Measurements from ENCODE around the gene COL4A4. TPM values are rescaled to one million over a fixed set of nuclear protein-coding genes. Genes with fewer than 3 reads are reported as not detected.

The COL4A4 gene
- total and polyA plus RNA-seq, 2 of the 13 experiments (the other 11 are each of a cell fraction or from before 2014, with no cell fraction given): not detected

GRCh38 chr2:227106845-227107759 lies 56.9 kb downstream of the COL4A4 start:
- FAIRE-seq (peak; percentile 93), DNase-seq (ENCODE audit: low spot score) (peak; percentile 73), ATAC-seq (peak; percentile 100)
- no peaks in the 10 kb centered on the region for H3K79me2 ChIP-seq (ENCODE audit: insufficient read depth, low read length)
- no peak overlapping the region for H3K9ac ChIP-seq (ENCODE audit: insufficient read depth, low read depth, low read length)
- ChIA-PET CTCF (ENCODE audit: low intra/inter-chr PET ratio, low total read pairs) (interaction anchor here (1.6 to 2.4 kb wide), 5 partner anchors 74 to 1442 kb away, joined by 8 to 32 read pairs (median 16); no protein-coding TSS in a partner anchor), POLR2A (no interaction called here)
- no peak overlapping the region for H3K4me2 ChIP-seq (ENCODE audit: low read depth, low read length)
- H3K36me3 ChIP-seq (replicated peaks in 1 of 2; ENCODE audit: control insufficient read depth in 1 of 2, insufficient read depth in 2 of 2, low read length in 2 of 2): no peaks in the 10 kb centered on the region
- H3K4me1 ChIP-seq (ENCODE audit: insufficient read depth, low read length): no peaks in the 10 kb centered on the region
- in situ Hi-C loops (cut with HindIII; ENCODE audit: extremely low pct_ligation_motif_present, low pct_unique_long_range_greater_than_20kb) (loop anchor here (5.0 to 10.0 kb wide), 3 partner anchors 80 to 1440 kb away; no protein-coding TSS in a partner anchor), intact Hi-C loops (cut with micrococcal nuclease; ENCODE audit: unreplicated experiment) (loop anchor here (1.0 to 5.0 kb wide), 9 partner anchors 16 to 1437 kb away; no protein-coding TSS in a partner anchor)
- H3K4me3 ChIP-seq (replicated peaks in 1 of 3; ENCODE audit: insufficient read depth in 1 of 3, low read depth in 2 of 3, low read length in 3 of 3): no peak overlapping the region
- H3K27ac ChIP-seq (ENCODE audit: extremely low read length, insufficient read depth, low read length): no peak overlapping the region
- no peaks in the 10 kb centered on the region for H3K9me3 ChIP-seq (ENCODE audit: low read length)
- peaks cover 0 to 7% of the 10 kb centered on the region in 2 experiments; a peak in 1 of 5 replicates for H3K27me3 ChIP-seq (ENCODE audit: control insufficient read depth in 1 of 2, insufficient read depth in 2 of 2, low read length in 2 of 2)
- no peak overlapping the region for H2AFZ ChIP-seq (ENCODE audit: low read length)
- no peaks in the 10 kb centered on the region for H4K20me1 ChIP-seq (ENCODE audit: insufficient read depth, low read length)
- 61% methylated on average over 9 of the region's 9 CpGs for WGBS (ENCODE audit: low lambda C conversion rate)
- no TSS peak for BruUV-seq (replicated peaks)
- TF ChIP-seq ZNF652 (CRISPR knock-in tag; IDR thresholded peaks at IDR 0.05; ENCODE audit: borderline replicate concordance, low read depth) (no peak), ZNF7 (CRISPR knock-in tag; IDR thresholded peaks at IDR 0.05) (no peak), ZNF710 (CRISPR knock-in tag; IDR thresholded peaks at IDR 0.05; ENCODE audit: borderline replicate concordance) (0 out of 2 replicates have a peak, but pooled peaks have one; percentile 31), ARID5B (CRISPR knock-in tag; IDR thresholded peaks at IDR 0.05) (peak; percentile 43; the same call in 1 of the 2 replicates), FOXA3 (CRISPR knock-in tag; IDR thresholded peaks at IDR 0.05) (no peak), HOXA3 (CRISPR knock-in tag; IDR thresholded peaks at IDR 0.05) (no peak), ZNF563 (CRISPR knock-in tag; IDR thresholded peaks at IDR 0.05) (no peak), KDM3A (CRISPR knock-in tag; IDR thresholded peaks at IDR 0.05; ENCODE audit: low read depth) (0 out of 2 replicates have a peak, but pooled peaks have one; percentile 43), SUZ12 (IDR thresholded peaks at IDR 0.05; ENCODE audit: low read depth, low read length) (no peak), ZNF557 (CRISPR knock-in tag; IDR thresholded peaks at IDR 0.05) (no peak), ZNF17 (CRISPR knock-in tag; IDR thresholded peaks at IDR 0.05) (no peak), ATF7 (IDR thresholded peaks at IDR 0.05) (no peak), ATF7 (CRISPR knock-in tag; IDR thresholded peaks at IDR 0.05) (no peak), ZBTB33 (CRISPR knock-in tag; IDR thresholded peaks at IDR 0.05) (no peak), ARHGAP35 (CRISPR knock-in tag; IDR thresholded peaks at IDR 0.05; ENCODE audit: borderline replicate concordance) (no peak), ZNF644 (CRISPR knock-in tag; IDR thresholded peaks at IDR 0.05; ENCODE audit: low read depth) (no peak)

Measured in HepG2 (cell line).